Skeletal muscle tissue (tissue), 4 donors: Measurements from ENCODE around the gene GTF2A1L. TPM values are rescaled to one million over a fixed set of nuclear protein-coding genes. Genes with fewer than 3 reads are reported as not detected.

Experiments used
- H3K27ac ChIP-seq: one replicate; pipeline ENCODE4 v1.7.0; 2013; ENCODE audit warnings: mild to moderate bottlenecking, low read depth, low read length, inconsistent platforms
- H3K27me3 ChIP-seq, 3 donors: one replicate each; pipeline ENCODE4 v1.7.0; 2013; ENCODE audit warnings: low read length in 3 of 3; ENCODE audit not compliant: control insufficient read depth in 3 of 3, insufficient read depth in 3 of 3
- H3K36me3 ChIP-seq, 3 donors: one replicate each; pipeline ENCODE4 v1.7.0; 2013; ENCODE audit warnings: low read length in 3 of 3; ENCODE audit not compliant: control insufficient read depth in 3 of 3, insufficient read depth in 3 of 3
- H3K4me1 ChIP-seq, 3 donors: one replicate each; pipeline ENCODE4 v1.7.0; 2013; ENCODE audit warnings: low read length in 3 of 3, mild to moderate bottlenecking in 3 of 3; ENCODE audit not compliant: control insufficient read depth in 3 of 3, insufficient read depth in 3 of 3
- H3K4me3 ChIP-seq, 3 donors: one replicate each; pipeline ENCODE4 v1.7.0; 2013; ENCODE audit warnings: low read length in 3 of 3
- H3K9ac ChIP-seq, 3 donors: one replicate each; pipeline ENCODE4 v1.7.0; 2013; ENCODE audit warnings: low read length in 3 of 3, mild to moderate bottlenecking in 3 of 3, moderate library complexity in 2 of 3, low read depth in 1 of 3
- H3K9me3 ChIP-seq, 3 donors: one replicate each; pipeline ENCODE4 v1.7.0; 2013; ENCODE audit warnings: low read length in 3 of 3; ENCODE audit not compliant: control insufficient read depth in 3 of 3
- total RNA-seq: library from RNA; depleted of rRNA; stranded (reverse); fragments of >200 nt; gene quantifications from one replicate; pipeline ENCODE4 v1.2.3, GENCODE V29; 2014
- donor health status: Osteomylitis.

GTF2A1L gene
- total RNA-seq, 1 donor from 2014 or later, result not detected

DNA sequence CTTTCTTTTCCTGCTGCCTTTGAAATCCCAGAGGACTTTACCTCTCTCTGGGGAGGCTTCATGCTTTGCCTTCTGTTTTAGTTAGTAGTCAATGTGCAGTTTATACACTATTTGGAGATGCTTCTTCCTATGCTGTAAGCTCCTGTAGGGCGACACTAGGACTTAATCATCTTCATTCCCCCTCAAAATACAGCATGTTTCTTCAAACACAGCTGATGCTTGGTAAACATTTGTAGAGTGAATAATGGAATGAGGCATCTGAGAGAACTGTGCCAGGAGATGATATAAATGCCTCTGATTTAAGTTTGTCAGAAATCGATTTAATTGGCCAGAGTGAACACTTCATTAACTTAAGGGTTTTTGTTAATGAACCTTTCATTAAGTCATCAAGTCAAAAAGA is 94.5 kb downstream of the GTF2A1L start:
- peaks cover 0 to 4% (median 0%) of the 10 kb centered on the region in 3 donors for H3K4me1 ChIP-seq
- no peak overlapping the region for H3K9ac ChIP-seq
- no peak overlapping the region for H3K27ac ChIP-seq
- H3K9me3 ChIP-seq, result no peaks in the 10 kb centered on the region
- no peak overlapping the region for H3K4me3 ChIP-seq
- H3K36me3 ChIP-seq, result no peaks in the 10 kb centered on the region
- no peaks in the 10 kb centered on the region for H3K27me3 ChIP-seq

- no peak overlapping the region for H3K27ac ChIP-seq
These were observed 96.0 kb downstream of the GTF2A1L start for GRCh38 chr2:48713647-48714046.

DNA sequence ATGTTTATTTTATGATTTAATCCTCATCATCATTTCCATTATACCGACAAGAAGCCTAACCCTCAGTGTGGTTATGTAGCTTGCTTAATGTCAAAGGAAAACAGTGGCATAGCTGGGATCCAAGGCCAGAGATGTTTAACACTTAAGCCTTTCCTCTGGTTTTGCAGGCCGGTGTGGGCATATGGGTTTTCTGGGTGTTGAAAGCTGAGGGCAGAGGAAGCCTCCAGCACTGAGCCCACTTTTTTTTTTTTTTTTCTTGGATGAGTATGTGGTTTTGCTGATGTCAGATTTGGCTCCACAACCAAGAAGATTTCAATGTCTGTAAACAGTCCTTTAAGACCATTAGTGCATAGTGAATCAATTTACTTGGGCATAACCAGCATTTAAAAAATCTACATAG is 96.6 kb downstream of the GTF2A1L start:
- Histone ChIP-seq H3K4me3 (no peak overlapping the region), H3K27ac (no peak overlapping the region), H3K4me1 (peaks cover 0 to 4% (median 0%) of the 10 kb centered on the region in 3 donors), H3K9ac (no peak overlapping the region), H3K9me3 (no peaks in the 10 kb centered on the region), H3K36me3 (no peaks in the 10 kb centered on the region), H3K27me3 (no peaks in the 10 kb centered on the region)

More at GRCh38 chr2:48713647-48714046, 96.0 kb downstream of the GTF2A1L start:
- no peaks in the 10 kb centered on the region for H3K27me3 ChIP-seq
- no peaks in the 10 kb centered on the region for H3K9me3 ChIP-seq
- no peaks in the 10 kb centered on the region for H3K36me3 ChIP-seq
- no peak overlapping the region for H3K4me3 ChIP-seq
- H3K9ac ChIP-seq, result no peak overlapping the region
- H3K4me1 ChIP-seq, result peaks cover 0 to 4% (median 0%) of the 10 kb centered on the region in 3 donors

- H3K4me1 ChIP-seq, result peaks cover 0 to 4% (median 0%) of the 10 kb centered on the region in 3 donors
- no peak overlapping the region for H3K27ac ChIP-seq
- no peak overlapping the region for H3K4me3 ChIP-seq
- no peak overlapping the region for H3K9ac ChIP-seq
- no peaks in the 10 kb centered on the region for H3K36me3 ChIP-seq
- H3K27me3 ChIP-seq, result no peaks in the 10 kb centered on the region
- H3K9me3 ChIP-seq, result no peaks in the 10 kb centered on the region
These were observed 97.6 kb downstream of the GTF2A1L start for GRCh38 chr2:48715042-48715899.

DNA sequence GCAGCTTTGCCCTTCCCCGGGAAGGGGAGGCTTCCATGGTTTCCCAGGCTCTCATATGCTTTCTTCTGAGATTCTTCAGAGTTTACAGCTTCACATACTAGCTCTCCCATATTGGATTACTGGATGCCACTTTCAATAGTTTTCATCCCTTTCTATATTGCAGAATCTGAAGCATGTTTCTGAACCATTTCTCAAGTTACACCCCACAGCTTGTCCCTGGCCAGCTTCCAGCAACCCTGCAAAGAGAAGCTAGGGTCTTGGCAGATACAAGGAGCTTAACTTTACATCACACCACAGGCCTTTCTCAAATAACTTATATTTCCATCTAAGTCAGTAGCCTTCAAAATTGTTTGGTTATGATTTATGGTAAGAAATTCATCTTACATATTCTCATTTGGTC is 98.3 kb downstream of the GTF2A1L start:
- no peak overlapping the region for H3K27ac ChIP-seq
- H3K27me3 ChIP-seq, result no peaks in the 10 kb centered on the region
- H3K4me3 ChIP-seq, result no peak overlapping the region
- peaks cover 0 to 4% (median 0%) of the 10 kb centered on the region in 3 donors for H3K4me1 ChIP-seq
- no peaks in the 10 kb centered on the region for H3K36me3 ChIP-seq
- H3K9me3 ChIP-seq, result no peaks in the 10 kb centered on the region
- H3K9ac ChIP-seq, result no peak overlapping the region

DNA sequence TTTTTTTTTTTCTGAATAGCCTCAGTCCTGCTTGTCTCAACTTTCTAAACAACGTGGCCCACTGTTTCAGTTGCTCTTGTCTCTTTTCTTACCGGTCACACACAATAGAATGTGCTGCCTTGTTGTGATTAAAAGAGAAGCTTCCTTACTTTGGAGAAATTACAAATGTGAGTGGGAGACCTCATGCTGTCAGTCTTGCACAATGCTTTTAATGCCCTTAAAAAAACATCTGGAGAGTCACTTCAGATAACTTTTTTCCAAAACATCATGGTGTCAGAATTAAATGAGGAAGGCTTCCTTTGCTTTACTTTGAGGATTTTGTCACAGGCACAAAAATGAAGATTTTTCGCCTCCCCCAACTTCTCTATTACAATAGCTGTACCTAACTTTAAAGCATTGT is 100.2 kb downstream of the GTF2A1L start:
- Histone ChIP-seq H3K4me3 (no peak overlapping the region), H3K9ac (no peak overlapping the region)

GRCh38 chr2:48719480-48720177 is 102.0 kb downstream of the GTF2A1L start:
- Histone ChIP-seq H3K27me3 (no peaks in the 10 kb centered on the region), H3K9me3 (no peaks in the 10 kb centered on the region), H3K9ac (no peak overlapping the region), H3K4me3 (no peak overlapping the region), H3K27ac (no peak overlapping the region), H3K4me1 (peaks cover 0 to 4% (median 0%) of the 10 kb centered on the region in 3 donors), H3K36me3 (no peaks in the 10 kb centered on the region)

More for the DNA sequence above, 100.2 kb downstream of the GTF2A1L start:
- Histone ChIP-seq H3K4me1 (peaks cover 0 to 4% (median 0%) of the 10 kb centered on the region in 3 donors), H3K27me3 (no peaks in the 10 kb centered on the region), H3K27ac (no peak overlapping the region), H3K9me3 (no peaks in the 10 kb centered on the region), H3K36me3 (no peaks in the 10 kb centered on the region)

DNA sequence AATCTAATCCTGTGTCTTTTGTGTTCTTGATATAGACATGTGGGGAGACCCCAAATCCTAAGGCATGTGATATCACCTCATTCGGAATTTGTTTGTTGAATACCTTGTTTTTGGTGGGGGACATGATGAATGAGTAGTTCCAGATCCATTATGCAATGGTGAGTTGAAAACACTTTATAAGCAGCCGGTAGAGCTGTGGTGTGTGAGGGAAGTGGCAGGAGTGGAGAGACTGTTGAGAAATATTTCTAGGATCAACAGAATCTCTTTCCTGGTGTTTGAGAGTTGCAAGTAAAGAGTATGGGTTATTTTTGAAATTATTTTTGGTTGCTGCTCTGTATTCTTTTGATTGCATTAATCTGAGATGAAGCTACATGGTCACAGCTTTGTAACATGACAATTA is 103.5 kb downstream of the GTF2A1L start:
- H3K9ac ChIP-seq, result no peak overlapping the region
- no peaks in the 10 kb centered on the region for H3K9me3 ChIP-seq
- no peak overlapping the region for H3K27ac ChIP-seq
- no peaks in the 10 kb centered on the region for H3K36me3 ChIP-seq
- no peaks in the 10 kb centered on the region for H3K4me1 ChIP-seq
- H3K4me3 ChIP-seq, result no peak overlapping the region
- H3K27me3 ChIP-seq, result no peaks in the 10 kb centered on the region

DNA sequence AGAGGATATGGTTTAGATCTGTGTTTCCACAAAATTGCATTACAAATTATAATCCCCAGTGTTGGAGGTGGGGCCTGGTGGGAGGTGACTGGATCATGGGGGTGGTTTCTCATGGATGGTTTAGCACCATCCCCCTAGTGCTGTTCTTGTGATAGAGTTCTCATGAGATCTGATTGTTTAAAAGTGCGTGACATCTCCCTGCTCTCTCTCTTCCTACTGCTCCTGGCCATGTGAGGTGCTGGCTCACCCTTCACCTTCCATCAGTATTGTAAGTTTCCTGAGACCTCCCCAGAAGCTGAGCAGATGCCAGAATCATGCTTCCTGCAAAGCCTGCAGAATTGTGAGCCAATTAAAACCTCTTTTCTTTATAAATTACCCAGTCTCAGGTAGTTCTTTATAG is 104.7 kb downstream of the GTF2A1L start:
- Histone ChIP-seq H3K27me3 (no peaks in the 10 kb centered on the region), H3K27ac (no peak overlapping the region), H3K9ac (no peak overlapping the region), H3K4me3 (no peak overlapping the region), H3K9me3 (no peaks in the 10 kb centered on the region), H3K4me1 (no peaks in the 10 kb centered on the region), H3K36me3 (no peaks in the 10 kb centered on the region)

- Histone ChIP-seq H3K9me3 (no peaks in the 10 kb centered on the region), H3K27me3 (no peaks in the 10 kb centered on the region), H3K9ac (no peak overlapping the region), H3K36me3 (no peaks in the 10 kb centered on the region), H3K4me1 (no peaks in the 10 kb centered on the region), H3K27ac (no peak overlapping the region), H3K4me3 (no peak overlapping the region)
These were observed 105.5 kb downstream of the GTF2A1L start for GRCh38 chr2:48723129-48723528.
